ENCODE data around the gene DACH1.
"Not testable (repeated sequence)": the region's sequence is repeated elsewhere in the genome, so short reads cannot be mapped to it uniquely, and the experiment has no call there.

DACH1 gene

DNA sequence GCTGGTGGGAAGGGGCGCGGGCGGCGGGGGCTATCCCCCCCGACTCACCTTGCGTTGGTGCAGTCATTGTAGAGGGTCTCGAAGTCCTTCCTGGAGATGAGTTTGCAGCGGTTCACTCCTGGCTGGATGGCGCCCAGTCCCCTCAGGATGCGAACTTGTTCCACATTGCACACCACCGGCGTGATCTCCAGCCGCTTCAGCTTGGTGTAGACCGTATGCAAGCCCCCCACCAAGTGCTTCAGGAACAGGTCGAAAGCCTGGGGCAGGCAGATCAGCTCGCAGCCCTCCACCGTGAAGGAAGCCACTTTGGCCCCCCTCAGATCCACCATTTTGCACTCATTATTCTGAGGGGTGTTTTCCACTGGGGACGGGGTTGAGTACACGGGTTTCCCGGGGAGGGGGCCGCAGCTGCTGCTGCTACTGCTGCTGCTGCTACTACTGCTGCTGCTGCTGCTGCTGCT, 1.1 kb downstream of the DACH1 start:
- DNase-seq (ENCODE audit: low spot score) = no peak

GRCh38 chr13:71864986-71865873, 1.8 kb downstream of the DACH1 start:
- no peak for DNase-seq (ENCODE audit: low spot score)

- no peak for DNase-seq (ENCODE audit: low spot score)
Measured at GRCh38 chr13:71864094-71864985, 2.7 kb downstream of the DACH1 start.

DNA sequence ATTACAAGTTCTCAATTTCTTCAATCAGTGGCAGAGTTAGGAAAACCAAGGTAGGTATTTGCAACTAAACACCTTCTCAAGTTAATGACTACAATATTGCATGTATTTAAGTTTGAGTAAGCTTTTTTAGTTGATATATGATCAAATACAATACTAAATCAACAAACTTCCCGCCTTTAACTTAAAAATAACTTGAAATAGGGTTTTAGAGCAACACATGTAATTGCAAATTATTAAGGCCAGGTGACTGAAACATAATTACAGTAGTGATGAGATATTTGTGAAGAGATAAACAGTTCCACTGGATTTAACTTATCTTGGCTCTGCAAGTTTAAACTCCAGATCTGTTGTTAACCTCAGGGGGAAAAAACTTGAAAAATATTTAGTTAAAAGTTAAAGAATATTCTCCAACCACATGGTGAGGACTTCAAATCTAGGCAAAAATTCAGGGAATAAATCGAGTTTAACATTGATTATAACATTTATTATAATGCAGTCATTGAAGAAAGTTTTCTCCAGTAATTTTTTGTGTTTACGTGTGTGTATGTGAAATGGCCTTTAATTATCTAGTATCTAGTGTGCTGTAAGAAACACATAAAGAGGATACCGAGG, 3.6 kb downstream of the DACH1 start:
- no peak for DNase-seq (ENCODE audit: low spot score)

- DNase-seq (ENCODE audit: low spot score) = no peak
Measured at GRCh38 chr13:71862459-71862943, 4.5 kb downstream of the DACH1 start.

DNA sequence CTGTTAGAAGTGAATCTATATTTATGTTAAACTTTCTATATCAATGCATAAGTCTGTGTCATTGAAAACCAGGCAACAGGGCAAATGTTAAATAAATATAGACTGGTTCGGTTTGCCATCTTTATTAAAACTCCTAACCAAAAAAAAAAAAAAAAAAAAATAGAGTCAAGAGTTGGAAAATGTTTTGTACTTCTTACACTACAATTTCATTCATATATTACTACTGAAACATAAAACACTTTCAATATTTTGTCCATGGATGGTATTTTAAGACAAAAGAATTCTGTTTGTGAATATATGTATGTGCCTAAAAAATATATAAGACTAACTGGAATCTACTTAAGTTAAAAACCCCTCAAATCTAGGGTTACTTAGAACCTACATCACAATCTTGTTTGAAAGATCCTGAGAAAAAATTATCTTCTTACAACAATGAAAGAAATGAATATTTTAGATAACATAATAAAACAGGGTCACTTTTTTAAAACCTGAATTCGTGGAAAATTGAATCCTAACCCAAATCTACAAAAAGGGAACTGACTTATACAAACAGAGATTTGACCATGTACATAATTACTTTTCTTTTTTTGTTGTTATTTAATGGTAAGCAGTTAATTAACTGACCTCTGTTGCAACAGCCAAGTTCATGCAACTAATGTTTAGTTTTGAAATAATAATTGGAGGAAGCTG, 5.1 kb downstream of the DACH1 start:
- DNase-seq (ENCODE audit: low spot score) = no peak

GRCh38 chr13:71860547-71861138, 6.4 kb downstream of the DACH1 start:
- no peak for DNase-seq (ENCODE audit: low spot score)

GRCh38 chr13:71858647-71859046, 8.4 kb downstream of the DACH1 start:
- DNase-seq (ENCODE audit: low spot score) = no peak

- DNase-seq (ENCODE audit: low spot score) = no peak
Measured at GRCh38 chr13:71856548-71857043, 10.4 kb downstream of the DACH1 start.

DNA sequence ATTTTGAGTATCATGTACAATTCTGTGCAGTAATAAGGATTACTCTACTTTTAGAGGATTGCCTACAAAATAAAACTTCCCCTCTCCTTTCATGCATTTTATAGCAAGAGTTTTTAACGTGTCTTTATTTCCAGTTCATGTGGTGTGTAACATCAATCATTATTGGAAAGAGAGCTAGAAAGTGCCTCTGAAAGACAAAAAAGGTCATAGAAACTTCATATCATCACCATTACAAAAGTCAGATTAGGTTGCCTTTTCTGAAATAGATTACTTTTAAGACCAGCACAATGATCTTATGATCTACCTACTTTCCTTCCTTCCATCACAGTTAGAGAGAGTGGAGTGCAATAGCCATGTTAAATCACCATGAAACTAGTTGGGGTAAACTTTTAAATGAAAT, 12.6 kb downstream of the DACH1 start:
- DNase-seq (ENCODE audit: low spot score) = no peak

DNA sequence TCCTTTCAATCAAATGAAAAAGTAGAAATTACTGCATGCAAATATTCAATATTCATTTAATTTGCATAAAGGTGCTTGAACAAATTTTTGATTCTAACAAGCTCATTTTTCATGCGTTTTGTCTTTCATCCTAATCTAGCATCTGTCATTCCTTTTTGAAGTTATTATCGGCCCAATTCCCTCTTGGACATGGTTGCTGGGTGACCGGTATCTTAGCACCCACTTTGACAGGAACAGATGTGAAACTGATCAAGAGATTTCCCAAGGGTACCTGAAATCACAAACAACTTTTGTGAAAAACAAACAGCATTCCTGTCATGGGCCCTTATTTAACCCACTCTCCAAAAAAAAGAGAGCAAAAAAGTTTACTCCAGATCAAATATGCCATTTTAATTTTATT, 13.3 kb downstream of the DACH1 start:
- DNase-seq (ENCODE audit: low spot score) = no peak

- DNase-seq (ENCODE audit: low spot score) = no peak
Measured at GRCh38 chr13:71852736-71853135, 14.3 kb downstream of the DACH1 start.

- DNase-seq (ENCODE audit: low spot score) = no peak
Measured at GRCh38 chr13:71851498-71852409, 15.2 kb downstream of the DACH1 start.

DNA sequence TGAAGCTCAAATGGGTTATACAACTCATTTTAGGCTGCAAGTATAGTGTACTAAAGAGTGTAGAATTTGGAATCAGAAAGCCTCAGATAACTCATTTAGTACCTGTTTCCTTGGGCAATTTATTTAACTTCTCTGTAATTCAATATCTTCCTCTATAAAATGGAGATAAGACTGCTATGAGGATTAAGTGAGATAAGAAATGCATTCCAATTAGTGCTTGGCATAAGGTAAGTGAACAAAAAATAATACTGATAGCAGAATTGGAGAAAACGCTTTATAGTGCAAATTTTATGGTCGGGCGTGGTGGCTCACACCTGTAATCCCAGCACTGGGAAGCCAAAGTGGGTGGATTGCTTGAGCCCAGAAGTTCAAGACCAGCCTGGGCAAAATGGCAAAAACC, 25.0 kb downstream of the DACH1 start:
- DNase-seq (ENCODE audit: low spot score) = no peak

DNA sequence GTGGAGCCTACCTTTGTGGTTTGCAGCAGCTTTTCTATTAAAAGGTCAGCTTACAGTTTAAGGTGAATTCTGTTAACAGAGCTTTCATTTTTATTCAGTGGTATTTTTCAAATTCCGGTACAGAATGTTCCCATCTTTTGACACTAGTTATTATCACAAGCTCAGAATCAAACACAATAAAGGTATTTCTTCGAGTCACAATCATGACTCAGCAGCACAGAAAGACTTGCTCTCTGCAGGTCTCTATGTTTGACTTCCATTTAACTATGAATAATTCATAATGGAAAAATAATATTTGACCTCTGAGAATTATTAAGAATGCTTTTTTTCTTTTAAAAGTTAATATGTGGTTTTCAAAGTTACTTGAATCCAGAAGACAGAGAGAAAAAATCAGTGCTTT, 28.2 kb downstream of the DACH1 start:
- peak; percentile 37 for DNase-seq (ENCODE audit: low spot score)

- DNase-seq (ENCODE audit: low spot score) = not testable (repeated sequence)
Measured at GRCh38 chr13:71837582-71837981, 29.4 kb downstream of the DACH1 start.

- no peak for DNase-seq (ENCODE audit: low spot score)
Measured at GRCh38 chr13:71831716-71832115, 35.3 kb downstream of the DACH1 start.

GRCh38 chr13:71830736-71831135, 36.3 kb downstream of the DACH1 start:
- DNase-seq (ENCODE audit: low spot score) = no peak

GRCh38 chr13:71830323-71830722, 36.7 kb downstream of the DACH1 start:
- DNase-seq (ENCODE audit: low spot score) = no peak

DNA sequence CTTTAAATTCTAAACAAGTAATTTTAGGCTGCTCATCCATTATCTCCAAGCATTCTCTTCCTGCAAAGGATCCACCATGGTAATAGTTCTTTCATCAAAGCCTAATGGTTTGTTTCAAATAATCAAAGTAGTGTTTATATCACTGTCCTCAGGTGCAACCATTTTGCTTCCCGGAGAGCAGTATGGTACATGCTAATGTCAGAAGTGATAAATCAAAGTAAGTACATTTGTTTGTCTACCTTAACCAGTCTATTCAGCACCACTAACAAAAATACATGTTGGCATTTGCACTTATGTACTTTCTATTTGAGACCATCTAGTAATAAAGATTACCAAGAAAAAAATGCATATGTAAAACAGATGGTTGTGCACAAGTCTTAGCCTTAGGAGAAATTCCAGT, 37.5 kb downstream of the DACH1 start:
- DNase-seq (ENCODE audit: low spot score) = no peak

All from putamen (tissue), 1 donor.